Activated CD8-positive, alpha-beta memory T cell treated with anti-CD3 and anti-CD28 coated beads, Interleukin-2, amount 50 U/mL, for 1 hour (primary cell): ENCODE results near the gene NRN1.

Experiments used
- DNase-seq: peaks from one replicate; pipeline ENCODE4 v3.0.0-alpha.2; 2020; ENCODE audit errors: extremely low read depth

Gene NRN1

GRCh38 chr6:6002005-6002847 lies 4.5 kb downstream of the NRN1 start:
- DNase-seq = no peak

- no peak for DNase-seq
Observed at GRCh38 chr6:6001443-6001842, 5.3 kb downstream of the NRN1 start.

- no peak for DNase-seq
Observed at GRCh38 chr6:5999688-6000608, 6.8 kb downstream of the NRN1 start.

GRCh38 chr6:5998711-5999687 lies 7.7 kb downstream of the NRN1 start:
- no peak for DNase-seq

GRCh38 chr6:5998236-5998635 lies 8.5 kb downstream of the NRN1 start:
- DNase-seq = no peak

- DNase-seq = no peak
Observed at GRCh38 chr6:5997420-5997987, 9.2 kb downstream of the NRN1 start.

GRCh38 chr6:5996714-5997419 lies 9.9 kb downstream of the NRN1 start:
- DNase-seq = no peak

GRCh38 chr6:5995949-5996713 lies 10.6 kb downstream of the NRN1 start:
- DNase-seq = no peak

- no peak for DNase-seq
Observed at GRCh38 chr6:5995658-5995948, 11.1 kb downstream of the NRN1 start.

- DNase-seq = no peak
Observed at GRCh38 chr6:5994999-5995657, 11.6 kb downstream of the NRN1 start.

GRCh38 chr6:5994234-5994998 lies 12.3 kb downstream of the NRN1 start:
- DNase-seq = no peak

GRCh38 chr6:5992551-5993225 lies 14.0 kb downstream of the NRN1 start:
- DNase-seq = no peak

GRCh38 chr6:5990786-5991185 lies 15.9 kb downstream of the NRN1 start:
- no peak for DNase-seq

- no peak for DNase-seq
Observed at GRCh38 chr6:5989141-5989723, 17.5 kb downstream of the NRN1 start.

GRCh38 chr6:5986861-5987260 lies 19.9 kb downstream of the NRN1 start:
- DNase-seq = no peak

- DNase-seq = no peak
Observed at GRCh38 chr6:5984150-5985089, 22.3 kb downstream of the NRN1 start.
